ENCODE data around the gene MALT1.

DNA sequence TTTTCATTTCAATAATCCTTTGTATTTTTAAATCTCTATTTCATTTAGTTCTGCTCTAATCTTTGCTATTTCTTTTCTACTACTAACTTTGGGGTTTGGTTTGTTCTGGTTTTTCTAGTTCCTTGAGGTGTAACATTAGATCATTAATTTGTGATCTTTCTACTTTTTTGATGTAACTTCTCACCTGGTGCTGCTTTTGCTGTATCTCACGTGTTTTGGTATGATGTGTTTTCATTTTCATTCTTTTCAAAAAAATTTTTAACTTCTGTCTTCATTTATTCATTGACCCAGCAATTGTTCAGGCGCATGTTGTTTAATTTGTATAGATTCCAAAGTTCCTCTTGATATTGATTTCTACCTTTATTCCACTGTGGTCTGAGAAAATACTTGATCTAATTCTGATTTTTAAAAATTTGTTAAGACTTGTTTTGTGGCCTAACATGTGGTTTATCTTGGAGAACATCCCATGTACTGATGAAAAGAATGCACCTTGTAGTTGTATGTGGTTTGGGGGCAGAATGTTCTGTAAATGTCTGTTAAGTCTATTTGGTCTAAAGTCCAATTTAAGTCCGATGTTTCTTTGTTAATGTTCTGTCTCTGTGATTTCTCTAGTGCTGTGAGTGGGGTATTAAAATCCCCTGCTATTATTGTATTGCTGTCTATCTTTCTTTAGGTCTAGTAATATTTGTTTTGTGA is 17.3 kb upstream of the MALT1 start:
- TF ChIP-seq, protein P1, sequence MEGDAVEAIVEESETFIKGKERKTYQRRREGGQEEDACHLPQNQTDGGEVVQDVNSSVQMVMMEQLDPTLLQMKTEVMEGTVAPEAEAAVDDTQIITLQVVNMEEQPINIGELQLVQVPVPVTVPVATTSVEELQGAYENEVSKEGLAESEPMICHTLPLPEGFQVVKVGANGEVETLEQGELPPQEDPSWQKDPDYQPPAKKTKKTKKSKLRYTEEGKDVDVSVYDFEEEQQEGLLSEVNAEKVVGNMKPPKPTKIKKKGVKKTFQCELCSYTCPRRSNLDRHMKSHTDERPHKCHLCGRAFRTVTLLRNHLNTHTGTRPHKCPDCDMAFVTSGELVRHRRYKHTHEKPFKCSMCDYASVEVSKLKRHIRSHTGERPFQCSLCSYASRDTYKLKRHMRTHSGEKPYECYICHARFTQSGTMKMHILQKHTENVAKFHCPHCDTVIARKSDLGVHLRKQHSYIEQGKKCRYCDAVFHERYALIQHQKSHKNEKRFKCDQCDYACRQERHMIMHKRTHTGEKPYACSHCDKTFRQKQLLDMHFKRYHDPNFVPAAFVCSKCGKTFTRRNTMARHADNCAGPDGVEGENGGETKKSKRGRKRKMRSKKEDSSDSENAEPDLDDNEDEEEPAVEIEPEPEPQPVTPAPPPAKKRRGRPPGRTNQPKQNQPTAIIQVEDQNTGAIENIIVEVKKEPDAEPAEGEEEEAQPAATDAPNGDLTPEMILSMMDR (IDR thresholded peaks at IDR 0.05; ENCODE audit: low read depth, low read length) = no peak
- no peak for TF ChIP-seq POLR2A (IDR thresholded peaks at IDR 0.05; ENCODE audit: extremely low read depth, insufficient read length)
- TF ChIP-seq MYC (IDR thresholded peaks at IDR 0.05; ENCODE audit: low read depth, low read length) = no peak
- TF ChIP-seq, protein P2, sequence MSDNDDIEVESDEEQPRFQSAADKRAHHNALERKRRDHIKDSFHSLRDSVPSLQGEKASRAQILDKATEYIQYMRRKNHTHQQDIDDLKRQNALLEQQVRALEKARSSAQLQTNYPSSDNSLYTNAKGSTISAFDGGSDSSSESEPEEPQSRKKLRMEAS (IDR thresholded peaks at IDR 0.05; ENCODE audit: low read depth, low read length) = no peak

Data from NB4 (cell line).